Hematopoietic multipotent progenitor cell (in vitro differentiated cells): ENCODE data around the gene TMOD4. TPM values are rescaled to one million over a fixed set of nuclear protein-coding genes. Genes with fewer than 3 reads are reported as not detected.
A peak's percentile ranks its signal among the peaks of the same experiment; 100 is the strongest.

Experiments used
- DNase-seq, 3 donors: peaks; one replicate each; pipeline ENCODE4 v3.0.0-alpha.2; 2011 to 2015; ENCODE audit warnings: low read depth in 2 of 3, low spot score in 2 of 3
- total RNA-seq: library from RNA; depleted of rRNA; stranded (reverse); fragments of >200 nt; gene quantifications from one replicate; pipeline ENCODE4 v1.2.3, GENCODE V29; 2012

Gene TMOD4
- total RNA-seq, 1 donor: under 0.01 TPM

GRCh38 chr1:151143986-151144385 lies 31.8 kb downstream of the TMOD4 start:
- no peak for DNase-seq

- no peak for DNase-seq
Measured at GRCh38 chr1:151143057-151143435, 32.7 kb downstream of the TMOD4 start.

GRCh38 chr1:151142411-151143056 lies 33.2 kb downstream of the TMOD4 start:
- DNase-seq: no peak

- no peak for DNase-seq
Measured at GRCh38 chr1:151137789-151138188, 38.0 kb downstream of the TMOD4 start.

- DNase-seq: no peak
Measured at GRCh38 chr1:151135433-151136385, 40.1 kb downstream of the TMOD4 start.

- DNase-seq: no peak
Measured at GRCh38 chr1:151134991-151135390, 40.8 kb downstream of the TMOD4 start.

- DNase-seq: no peak
Measured at GRCh38 chr1:151134396-151134795, 41.4 kb downstream of the TMOD4 start.

- DNase-seq: no peak
Measured at GRCh38 chr1:151133018-151133806, 42.6 kb downstream of the TMOD4 start.

GRCh38 chr1:151132335-151133017 lies 43.3 kb downstream of the TMOD4 start:
- DNase-seq: no peak

GRCh38 chr1:151131701-151132334 lies 44.0 kb downstream of the TMOD4 start:
- no peak for DNase-seq

GRCh38 chr1:151130987-151131586 lies 44.7 kb downstream of the TMOD4 start:
- DNase-seq: peak; percentile 45 to 96 (median 93)

GRCh38 chr1:151128800-151129199 lies 47.0 kb downstream of the TMOD4 start:
- no peak for DNase-seq

- DNase-seq: no peak
Measured at GRCh38 chr1:151124763-151125403, 50.9 kb downstream of the TMOD4 start.

Other genes with a start within 250 kb of the TMOD4 start
- gene SETDB1, start 249.6 kb downstream of the TMOD4 start, total RNA-seq: 47.9 TPM
- gene CERS2, start 201.1 kb downstream of the TMOD4 start, total RNA-seq: 123 TPM
- gene ANXA9, start 193.7 kb downstream of the TMOD4 start, total RNA-seq: 0.54 TPM
- 41.7 TPM for gene MINDY1, start 169.1 kb downstream of the TMOD4 start, total RNA-seq
- gene PRUNE1, start 167.5 kb downstream of the TMOD4 start, total RNA-seq: 22.6 TPM
- gene BNIPL, start 139.4 kb downstream of the TMOD4 start, total RNA-seq: under 0.01 TPM
- 5.1 TPM for gene C1orf56, start 128.2 kb downstream of the TMOD4 start, total RNA-seq
- gene CDC42SE1, start 116.4 kb downstream of the TMOD4 start, total RNA-seq: 75.4 TPM
- 1.9 TPM for gene MLLT11, start 115.6 kb downstream of the TMOD4 start, total RNA-seq
- gene GABPB2, start 105.2 kb downstream of the TMOD4 start, total RNA-seq: 5.7 TPM
- 10.2 TPM for gene SEMA6C, start 29.4 kb downstream of the TMOD4 start, total RNA-seq
- 74.1 TPM for gene TNFAIP8L2, start 19.3 kb downstream of the TMOD4 start, total RNA-seq
- 2.4 TPM for gene LYSMD1, start 10.1 kb downstream of the TMOD4 start, total RNA-seq
- 21.5 TPM for gene SCNM1, start 9.8 kb downstream of the TMOD4 start, total RNA-seq
- gene VPS72, start 14.2 kb upstream of the TMOD4 start, total RNA-seq: 43.4 TPM
- gene PIP5K1A, start 22.6 kb upstream of the TMOD4 start, total RNA-seq: 28.5 TPM
- 194 TPM for gene PSMD4, start 78.8 kb upstream of the TMOD4 start, total RNA-seq
- 45.5 TPM for gene ZNF687, start 106.3 kb upstream of the TMOD4 start, total RNA-seq
- gene PI4KB, start 151.4 kb upstream of the TMOD4 start, total RNA-seq: 70.0 TPM
- gene RFX5, start 171.3 kb upstream of the TMOD4 start, total RNA-seq: 89.7 TPM
- gene SELENBP1, start 196.7 kb upstream of the TMOD4 start, total RNA-seq: 3.0 TPM
- gene PSMB4, start 223.6 kb upstream of the TMOD4 start, total RNA-seq: 461 TPM